Measurements from ENCODE around the gene ACBD4.

Gene ACBD4

DNA sequence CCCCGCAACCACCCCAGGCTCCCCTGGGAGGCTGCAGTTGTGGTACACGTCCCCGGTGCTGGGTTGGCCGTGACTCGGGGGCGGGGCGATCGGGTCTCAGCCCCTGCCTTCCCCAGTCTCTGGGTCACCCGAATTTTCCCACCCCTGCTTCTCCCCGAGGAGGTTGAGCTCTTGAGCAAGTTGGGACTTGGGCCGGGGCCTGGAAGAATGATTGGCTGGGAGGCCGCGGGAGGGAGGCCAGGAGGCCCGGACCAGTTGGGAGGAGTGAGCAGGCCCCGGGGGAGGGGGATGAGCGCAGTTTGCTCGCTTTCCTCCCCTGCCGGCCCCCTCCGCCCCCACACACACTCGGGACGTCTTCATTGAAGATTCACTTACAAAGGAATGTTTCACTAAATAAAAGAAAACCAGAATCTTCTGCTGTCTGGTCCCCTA is 8.3 kb downstream of the ACBD4 start:
- DNase-seq (ENCODE audit: low read depth), result no peak
- no peak overlapping the region for H3K4me3 ChIP-seq (ENCODE audit: low read depth, low read length)
- TF ChIP-seq, protein P1, sequence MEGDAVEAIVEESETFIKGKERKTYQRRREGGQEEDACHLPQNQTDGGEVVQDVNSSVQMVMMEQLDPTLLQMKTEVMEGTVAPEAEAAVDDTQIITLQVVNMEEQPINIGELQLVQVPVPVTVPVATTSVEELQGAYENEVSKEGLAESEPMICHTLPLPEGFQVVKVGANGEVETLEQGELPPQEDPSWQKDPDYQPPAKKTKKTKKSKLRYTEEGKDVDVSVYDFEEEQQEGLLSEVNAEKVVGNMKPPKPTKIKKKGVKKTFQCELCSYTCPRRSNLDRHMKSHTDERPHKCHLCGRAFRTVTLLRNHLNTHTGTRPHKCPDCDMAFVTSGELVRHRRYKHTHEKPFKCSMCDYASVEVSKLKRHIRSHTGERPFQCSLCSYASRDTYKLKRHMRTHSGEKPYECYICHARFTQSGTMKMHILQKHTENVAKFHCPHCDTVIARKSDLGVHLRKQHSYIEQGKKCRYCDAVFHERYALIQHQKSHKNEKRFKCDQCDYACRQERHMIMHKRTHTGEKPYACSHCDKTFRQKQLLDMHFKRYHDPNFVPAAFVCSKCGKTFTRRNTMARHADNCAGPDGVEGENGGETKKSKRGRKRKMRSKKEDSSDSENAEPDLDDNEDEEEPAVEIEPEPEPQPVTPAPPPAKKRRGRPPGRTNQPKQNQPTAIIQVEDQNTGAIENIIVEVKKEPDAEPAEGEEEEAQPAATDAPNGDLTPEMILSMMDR (IDR thresholded peaks at IDR 0.05; ENCODE audit: control insufficient read depth, extremely low read depth, insufficient read depth), result no peak

DNA sequence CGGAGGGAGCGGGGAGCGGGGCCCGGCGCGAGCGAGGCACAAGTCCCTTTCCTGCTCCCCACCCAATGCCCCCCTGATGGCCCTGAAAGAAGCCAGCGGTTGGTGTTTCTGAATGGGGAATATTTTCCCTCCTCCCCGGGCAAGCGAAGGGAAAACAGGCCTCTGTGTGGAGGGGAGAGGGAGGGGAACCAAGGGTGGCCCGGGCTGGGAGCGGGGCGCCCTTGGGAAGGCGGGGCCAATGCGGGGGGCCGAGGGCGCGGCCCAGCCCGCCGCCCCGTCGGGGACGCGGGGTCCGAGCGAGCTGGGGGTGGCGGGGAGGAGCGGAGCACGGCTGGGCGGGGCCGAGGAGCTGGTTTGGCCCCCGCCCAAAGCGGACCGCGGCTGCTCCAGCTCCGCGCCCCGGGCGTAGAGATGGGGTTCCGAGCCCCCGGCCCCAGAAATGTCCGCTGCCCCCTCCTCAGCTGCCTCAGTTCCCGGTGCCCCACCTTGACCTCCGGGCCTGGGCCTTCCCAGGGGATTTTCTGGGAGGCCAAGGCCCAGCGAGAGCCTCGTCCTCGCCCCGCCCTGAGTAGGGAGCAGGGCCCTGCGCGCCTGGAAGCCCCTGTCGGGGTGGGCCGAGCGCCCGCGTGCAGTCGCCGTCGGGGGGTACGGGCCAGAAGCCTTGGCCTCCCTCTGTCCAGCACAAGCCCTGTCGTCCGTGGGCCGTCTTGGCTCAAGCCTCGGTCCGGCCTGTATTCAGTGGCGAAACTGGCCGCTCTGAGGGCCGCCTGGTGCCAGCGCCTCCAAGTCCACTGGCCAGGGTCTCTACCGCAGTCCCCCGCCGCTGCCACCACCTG is 8.9 kb downstream of the ACBD4 start:
- no peak overlapping the region for H3K4me3 ChIP-seq (ENCODE audit: low read depth, low read length)
- no peak for DNase-seq (ENCODE audit: low read depth)
- TF ChIP-seq, protein P1 (IDR thresholded peaks at IDR 0.05; ENCODE audit: control insufficient read depth, extremely low read depth, insufficient read depth), result no peak

DNA sequence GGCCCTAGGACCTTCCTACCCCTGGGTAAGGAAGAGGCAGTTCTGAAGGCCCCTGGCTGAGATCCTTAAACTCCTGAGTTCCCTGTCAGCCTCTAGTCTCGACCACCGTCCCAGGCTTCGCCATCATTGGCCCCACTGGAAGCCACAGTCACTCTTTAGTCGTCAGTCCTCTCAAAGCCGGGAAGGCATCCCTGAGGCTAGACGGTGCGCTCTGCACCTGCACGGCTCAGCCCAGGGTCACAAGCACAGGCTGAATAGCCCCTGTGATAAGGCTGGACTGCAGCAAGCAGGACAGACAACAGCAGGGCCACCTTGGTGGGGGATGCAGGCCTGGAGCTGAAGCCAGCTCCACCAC is 9.5 kb downstream of the ACBD4 start:
- H3K4me3 ChIP-seq (ENCODE audit: low read depth, low read length), result no peak overlapping the region
- DNase-seq (ENCODE audit: low read depth), result no peak
- TF ChIP-seq, protein P1 (IDR thresholded peaks at IDR 0.05; ENCODE audit: control insufficient read depth, extremely low read depth, insufficient read depth), result no peak

DNA sequence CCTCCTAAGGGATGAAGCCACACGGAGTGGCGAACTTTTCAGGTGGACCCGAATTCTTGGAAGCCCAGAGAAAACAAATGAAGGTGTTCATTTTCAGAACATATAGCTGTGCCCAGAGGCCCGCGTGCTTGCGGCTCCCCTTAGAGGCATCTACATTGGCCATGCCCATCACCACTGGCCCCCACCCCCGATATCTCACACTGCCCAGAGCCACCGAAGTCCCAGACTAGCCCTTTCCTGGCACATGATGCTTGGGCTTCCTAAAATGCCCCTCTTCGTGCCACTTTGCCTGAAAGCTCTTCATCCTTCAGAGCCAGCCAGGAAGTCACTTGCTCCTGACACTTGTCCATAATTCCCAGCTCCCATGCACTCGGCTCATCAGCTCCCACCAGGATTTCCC is 10.7 kb downstream of the ACBD4 start:
- TF ChIP-seq, protein P1 (IDR thresholded peaks at IDR 0.05; ENCODE audit: control insufficient read depth, extremely low read depth, insufficient read depth), result no peak
- no peak overlapping the region for H3K4me3 ChIP-seq (ENCODE audit: low read depth, low read length)

DNA sequence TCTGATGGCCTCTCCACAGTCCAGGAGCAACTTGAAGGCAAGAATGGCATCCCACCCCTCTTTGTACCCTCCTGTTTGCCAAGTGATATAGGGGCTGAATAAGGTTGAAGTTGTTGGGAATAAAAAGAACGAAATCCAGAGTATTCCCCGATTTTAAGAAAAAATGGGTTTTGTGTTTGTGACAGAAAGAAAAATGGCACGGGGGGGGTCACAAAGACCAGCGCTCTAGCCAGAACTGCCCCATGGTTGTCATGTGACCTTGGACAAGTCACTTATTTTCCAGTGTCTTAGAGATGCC is 11.1 kb downstream of the ACBD4 start:
- H3K4me3 ChIP-seq (ENCODE audit: low read depth, low read length), result peak overlapping the region; percentile 59
- TF ChIP-seq, protein P1 (IDR thresholded peaks at IDR 0.05; ENCODE audit: control insufficient read depth, extremely low read depth, insufficient read depth), result no peak
- no peak for DNase-seq (ENCODE audit: low read depth)

More for the DNA sequence above, 10.7 kb downstream of the ACBD4 start:
- DNase-seq (ENCODE audit: low read depth), result no peak

DNA sequence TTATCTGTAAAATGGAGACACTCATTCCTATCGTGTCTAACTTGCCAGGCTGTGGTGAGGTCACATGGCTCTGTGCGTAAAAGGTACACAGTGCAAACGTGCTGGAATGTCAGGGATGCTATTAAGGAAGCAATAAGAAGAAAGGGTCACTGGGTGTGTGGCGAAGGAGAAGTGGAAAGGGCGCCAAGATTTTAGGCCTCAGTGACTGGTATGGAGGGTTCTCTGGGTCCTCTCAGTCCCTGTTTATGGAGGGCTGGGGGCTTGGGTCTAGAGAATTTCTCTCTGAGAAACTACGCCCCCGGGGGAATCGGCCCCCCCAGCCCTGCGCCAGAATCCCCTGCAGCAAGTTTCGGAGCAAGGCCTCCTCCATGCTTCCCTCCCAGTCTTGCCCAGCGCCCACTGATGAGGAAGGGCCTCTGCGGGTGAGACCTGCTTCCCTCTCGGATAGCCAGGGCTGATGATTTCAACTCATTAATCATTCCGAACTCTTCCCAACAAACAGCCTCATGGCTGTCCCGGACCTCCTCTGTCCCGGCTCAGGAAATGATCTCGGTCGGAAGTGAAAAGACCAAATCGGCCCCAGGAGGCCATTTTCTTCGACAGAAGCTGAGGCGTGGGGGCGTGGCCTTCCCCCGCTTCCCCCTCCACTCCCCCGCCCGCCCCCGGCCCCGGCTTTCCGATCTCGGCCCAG is 11.5 kb downstream of the ACBD4 start:
- H3K4me3 ChIP-seq (ENCODE audit: low read depth, low read length), result peak overlapping the region; percentile 59
- TF ChIP-seq, protein P1 (IDR thresholded peaks at IDR 0.05; ENCODE audit: control insufficient read depth, extremely low read depth, insufficient read depth), result no peak
- DNase-seq (ENCODE audit: low read depth), result peak; percentile 82
